SH-SY5Y (cell line): Measurements from ENCODE around the gene COMP.

ENCODE experiments used
- GATA2 ChIP-seq: IDR thresholded peaks from 2 replicates; pipeline ENCODE4 v1.6.1; 2011; ENCODE audit warnings: mild to moderate bottlenecking, low read depth, low read length
- GATA3 ChIP-seq: IDR thresholded peaks from 2 replicates; pipeline ENCODE4 v1.6.1; 2011; ENCODE audit warnings: low read depth, mild to moderate bottlenecking, low read length, moderate library complexity

DNA sequence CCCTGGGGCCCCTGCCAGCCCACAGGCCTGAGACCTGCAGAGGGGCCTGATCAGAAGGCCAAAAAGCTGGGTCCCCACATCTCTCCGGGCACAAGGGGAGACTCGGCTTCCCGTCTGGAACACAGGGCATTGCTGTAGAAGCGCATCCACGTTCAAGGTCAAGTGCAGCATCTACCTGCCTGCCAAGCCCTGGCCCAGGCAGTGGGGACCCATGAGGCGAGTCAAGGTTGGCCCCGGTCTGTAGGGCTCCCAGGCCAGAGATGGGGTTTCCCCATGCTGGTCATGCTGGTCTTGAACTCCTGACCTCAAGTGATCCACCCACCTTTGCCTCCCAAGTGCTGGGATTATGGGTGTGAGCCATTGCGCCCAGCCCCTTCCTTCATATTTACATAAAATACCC lies 13.5 kb upstream of the COMP start:
- TF ChIP-seq GATA2: no peak
- no peak for TF ChIP-seq GATA3
